B cell (primary cell): ENCODE results near the gene ABLIM1. TPM values are rescaled to one million over a fixed set of nuclear protein-coding genes. Genes with fewer than 3 reads are reported as not detected.

Experiments used
- ATAC-seq: fragments of 200-7000 bp; cut with Tn5 transposase; one replicate; pipeline ENCODE4 v1.10.0; 2021; ENCODE audit warnings: low read depth, mild to moderate bottlenecking, moderate number of reproducible peaks, moderate library complexity
- CTCF ChIA-PET: fragments of 350-600 bp; sonication (Branson Sonifier 250); formaldehyde crosslinking; loops from one replicate; lab custom pipeline; 2021; ENCODE audit warnings: antibody characterized with exemption, inconsistent platforms; lab: Charles Lee
- POLR2A ChIA-PET: fragments of 350-600 bp; sonication (Branson Sonifier 250); formaldehyde crosslinking; loops from one replicate; lab custom pipeline; 2021; ENCODE audit warnings: antibody characterized with exemption; lab: Charles Lee
- DNase-seq: peaks from one replicate; pipeline ENCODE4 v3.0.0; 2013
- H2AFZ ChIP-seq: 2 replicates; pipeline ENCODE4 v1.6.1; 2012; ENCODE audit warnings: mild to moderate bottlenecking, low read depth, low read length; ENCODE audit not compliant: insufficient read depth, poor library complexity, severe bottlenecking
- H3K27ac ChIP-seq, 2 donors: 1 replicate in 1 of 2; 2 replicates in 1 of 2; pipeline ENCODE4 v1.5.1; 2012 to 2013; ENCODE audit warnings: low read length in 2 of 2, mild to moderate bottlenecking in 2 of 2, moderate library complexity in 1 of 2
- H3K27me3 ChIP-seq, 4 experiments: fragments of 200-600 bp in 1 of 4; sonication (generic) in 1 of 4; replicated peaks in 1 of 4; 1 replicate in 2 of 4; 2 replicates in 2 of 4; pipeline versions ENCODE4 v1.6.1 to v1.7.0; 2013 to 2016; ENCODE audit warnings: low read length in 3 of 4, mild to moderate bottlenecking in 2 of 4, mixed read lengths in 1 of 4, moderate library complexity in 1 of 4; ENCODE audit not compliant: insufficient read depth in 4 of 4, control insufficient read depth in 3 of 4; ENCODE audit errors: control extremely low read depth in 1 of 4
- H3K36me3 ChIP-seq, 2 experiments: replicated peaks in 1 of 2; 1 replicate in 1 of 2; 2 replicates in 1 of 2; pipeline versions ENCODE4 v1.6.1 to v1.7.1; 2013; ENCODE audit warnings: low read length in 1 of 2; ENCODE audit not compliant: insufficient read depth in 2 of 2, control insufficient read depth in 1 of 2; ENCODE audit errors: control extremely low read depth in 1 of 2, extremely low read depth in 1 of 2
- H3K4me1 ChIP-seq, 2 donors: fragments of 200-600 bp in 1 of 2; sonication (generic) in 1 of 2; 1 replicate in 1 of 2; 2 replicates in 1 of 2; pipeline versions ENCODE4 v1.5.1 to v1.6.1; 2013 to 2017; ENCODE audit warnings: low read length in 2 of 2; ENCODE audit not compliant: control insufficient read depth in 2 of 2, insufficient read depth in 2 of 2
- H3K4me2 ChIP-seq: replicated peaks from 2 replicates; pipeline ENCODE3; 2012; ENCODE audit warnings: mild to moderate bottlenecking, low read depth, low read length; ENCODE audit not compliant: poor library complexity, severe bottlenecking
- H3K4me3 ChIP-seq, 5 experiments: fragments of 200-600 bp in 1 of 5; sonication (generic) in 1 of 5; 1 replicate in 3 of 5; 2 replicates in 2 of 5; pipeline versions ENCODE4 v1.5.1 to v1.7.0; 2011 to 2016; ENCODE audit warnings: low read length in 4 of 5, mild to moderate bottlenecking in 4 of 5, low read depth in 2 of 5, control low read depth in 1 of 5, moderate library complexity in 1 of 5; ENCODE audit not compliant: insufficient read depth in 1 of 5; ENCODE audit errors: control extremely low read depth in 1 of 5, extremely low read depth in 1 of 5
- H3K79me2 ChIP-seq: fragments of 200-600 bp; sonication (generic); one replicate; pipeline ENCODE4 v1.6.0; 2016; ENCODE audit warnings: low read length; ENCODE audit not compliant: control insufficient read depth, insufficient read depth
- H3K9ac ChIP-seq: fragments of 200-600 bp; sonication (generic); 2 replicates; pipeline ENCODE4 v1.6.1; 2017; ENCODE audit warnings: mild to moderate bottlenecking, low read length, moderate library complexity
- H3K9me3 ChIP-seq, 3 donors: one replicate each; pipeline versions ENCODE4 v1.6.1 to v1.7.1; 2013; ENCODE audit warnings: low read length in 2 of 3; ENCODE audit not compliant: control insufficient read depth in 2 of 3, insufficient read depth in 1 of 3; ENCODE audit errors: control extremely low read depth in 1 of 3
- H4K20me1 ChIP-seq: 2 replicates; pipeline ENCODE4 v1.6.0; 2012; ENCODE audit warnings: mild to moderate bottlenecking, low read length; ENCODE audit not compliant: insufficient read depth, control insufficient read depth, poor library complexity, severe bottlenecking
- H3K27ac Mint-ChIP-seq: one replicate; pipeline ENCODE4 v1.8.0; 2021; ENCODE audit warnings: mixed read lengths
- H3K27me3 Mint-ChIP-seq: one replicate; pipeline ENCODE4 v1.8.0; 2021; ENCODE audit warnings: mixed read lengths
- H3K4me1 Mint-ChIP-seq: one replicate; pipeline ENCODE4 v1.8.0; 2021; ENCODE audit warnings: mixed read lengths
- H3K4me3 Mint-ChIP-seq: one replicate; pipeline ENCODE4 v1.8.0; 2021; ENCODE audit warnings: mixed read lengths
- H3K9me3 Mint-ChIP-seq: one replicate; pipeline ENCODE4 v1.8.0; 2022; ENCODE audit warnings: mixed read lengths; ENCODE audit not compliant: insufficient read depth
- EZH2 ChIP-seq: IDR thresholded peaks from 2 replicates; pipeline ENCODE4 v1.6.1; 2012; ENCODE audit warnings: borderline replicate concordance, low read depth, mild to moderate bottlenecking, moderate library complexity, low read length; ENCODE audit not compliant: insufficient read depth, poor library complexity, severe bottlenecking
- WGBS: methylation state at CpG from one replicate; pipeline ENCODE4 v1.1.5; 2013; ENCODE audit warnings: missing lambda C conversion rate; ENCODE audit not compliant: insufficient coverage; 5-methylcytosine and 5-hydroxymethylcytosine counted together
- intact Hi-C: fragments of 100-400 bp; cut with micrococcal nuclease; formaldehyde crosslinking; loops from one replicate; pipeline ENCODE4 v1.10.0; 2022
- polyA plus RNA-seq: library from polyadenylated mRNA; depleted of rRNA; stranded (reverse); fragments of >200 nt; gene quantifications from 2 replicates; pipeline ENCODE4 v1.2.3, GENCODE V29; 2012
- total RNA-seq, 2 donors: library from RNA; stranded (reverse); fragments of 120-200 nt in 1 of 2; gene quantifications; 1 replicate in 1 of 2; 2 replicates in 1 of 2; pipeline versions ENCODE4 v1.2.3 to v1.2.4, GENCODE V29; 2013 to 2022
- TF ChIP-seq, protein P1 (sequence below): fragments of 200-600 bp; IDR thresholded peaks from one replicate; pipeline ENCODE4 v1.8.0; 2022; ENCODE audit warnings: antibody characterized with exemption, mild to moderate bottlenecking

ABLIM1 gene
- total and polyA plus RNA-seq, 2 donors (not counting 1 experiment from before 2014, with no cell fraction given) = 55.6 to 148 TPM

DNA sequence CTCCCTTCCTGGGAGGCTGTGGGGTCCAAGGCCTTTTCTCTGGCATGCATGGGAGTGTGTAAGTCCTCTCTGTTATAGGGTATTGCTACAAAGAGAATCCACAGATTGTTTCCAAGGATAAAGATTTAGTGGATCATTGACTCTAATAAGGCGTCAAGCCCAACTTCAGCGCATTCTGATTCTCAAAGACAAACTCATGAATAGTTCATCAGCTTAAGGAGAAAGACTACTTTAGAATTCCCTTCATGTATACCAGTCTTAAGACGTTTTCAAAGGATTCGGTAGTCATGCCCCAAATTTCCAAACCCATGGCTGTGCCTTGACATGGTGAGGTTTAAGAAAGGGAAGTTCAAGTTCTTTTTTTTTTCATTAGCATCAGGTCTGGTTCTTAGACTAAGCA, 46.6 kb upstream of the ABLIM1 start:
- WGBS = no CpG with 5 or more reads among the region's 4 CpGs
- ChIA-PET POLR2A (no interaction called here), CTCF (interaction anchor here (1.6 to 4.0 kb wide), 4 partner anchors 151 to 401 kb away, joined by 8 to 47 read pairs (median 20); no protein-coding TSS in a partner anchor)
- intact Hi-C loops = no loop called here
- H3K27ac ChIP-seq = no peak overlapping the region
- no peaks in the 10 kb centered on the region for H3K79me2 ChIP-seq
- Mint-ChIP-seq H3K27me3 (peaks cover 17% of the 10 kb centered on the region), H3K4me3 (no peak overlapping the region), H3K4me1 (no peaks in the 10 kb centered on the region), H3K9me3 (peaks cover 2% of the 10 kb centered on the region), H3K27ac (no peak overlapping the region)
- ATAC-seq (no peak), DNase-seq (no peak)
- no peaks in the 10 kb centered on the region for H3K4me1 ChIP-seq
- H4K20me1 ChIP-seq = no peaks in the 10 kb centered on the region
- no peak overlapping the region for H3K4me2 ChIP-seq
- no peaks in the 10 kb centered on the region for H3K36me3 ChIP-seq
- H3K27me3 ChIP-seq = peaks cover 0 to 8% (median 0%) of the 10 kb centered on the region in 4 experiments
- no peaks in the 10 kb centered on the region for H3K9me3 ChIP-seq
- TF ChIP-seq EZH2 = no peak
- TF ChIP-seq, protein P1, sequence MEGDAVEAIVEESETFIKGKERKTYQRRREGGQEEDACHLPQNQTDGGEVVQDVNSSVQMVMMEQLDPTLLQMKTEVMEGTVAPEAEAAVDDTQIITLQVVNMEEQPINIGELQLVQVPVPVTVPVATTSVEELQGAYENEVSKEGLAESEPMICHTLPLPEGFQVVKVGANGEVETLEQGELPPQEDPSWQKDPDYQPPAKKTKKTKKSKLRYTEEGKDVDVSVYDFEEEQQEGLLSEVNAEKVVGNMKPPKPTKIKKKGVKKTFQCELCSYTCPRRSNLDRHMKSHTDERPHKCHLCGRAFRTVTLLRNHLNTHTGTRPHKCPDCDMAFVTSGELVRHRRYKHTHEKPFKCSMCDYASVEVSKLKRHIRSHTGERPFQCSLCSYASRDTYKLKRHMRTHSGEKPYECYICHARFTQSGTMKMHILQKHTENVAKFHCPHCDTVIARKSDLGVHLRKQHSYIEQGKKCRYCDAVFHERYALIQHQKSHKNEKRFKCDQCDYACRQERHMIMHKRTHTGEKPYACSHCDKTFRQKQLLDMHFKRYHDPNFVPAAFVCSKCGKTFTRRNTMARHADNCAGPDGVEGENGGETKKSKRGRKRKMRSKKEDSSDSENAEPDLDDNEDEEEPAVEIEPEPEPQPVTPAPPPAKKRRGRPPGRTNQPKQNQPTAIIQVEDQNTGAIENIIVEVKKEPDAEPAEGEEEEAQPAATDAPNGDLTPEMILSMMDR = no peak
- no peak overlapping the region for H2AFZ ChIP-seq
- H3K4me3 ChIP-seq = no peak overlapping the region
- H3K9ac ChIP-seq = no peak overlapping the region

DNA sequence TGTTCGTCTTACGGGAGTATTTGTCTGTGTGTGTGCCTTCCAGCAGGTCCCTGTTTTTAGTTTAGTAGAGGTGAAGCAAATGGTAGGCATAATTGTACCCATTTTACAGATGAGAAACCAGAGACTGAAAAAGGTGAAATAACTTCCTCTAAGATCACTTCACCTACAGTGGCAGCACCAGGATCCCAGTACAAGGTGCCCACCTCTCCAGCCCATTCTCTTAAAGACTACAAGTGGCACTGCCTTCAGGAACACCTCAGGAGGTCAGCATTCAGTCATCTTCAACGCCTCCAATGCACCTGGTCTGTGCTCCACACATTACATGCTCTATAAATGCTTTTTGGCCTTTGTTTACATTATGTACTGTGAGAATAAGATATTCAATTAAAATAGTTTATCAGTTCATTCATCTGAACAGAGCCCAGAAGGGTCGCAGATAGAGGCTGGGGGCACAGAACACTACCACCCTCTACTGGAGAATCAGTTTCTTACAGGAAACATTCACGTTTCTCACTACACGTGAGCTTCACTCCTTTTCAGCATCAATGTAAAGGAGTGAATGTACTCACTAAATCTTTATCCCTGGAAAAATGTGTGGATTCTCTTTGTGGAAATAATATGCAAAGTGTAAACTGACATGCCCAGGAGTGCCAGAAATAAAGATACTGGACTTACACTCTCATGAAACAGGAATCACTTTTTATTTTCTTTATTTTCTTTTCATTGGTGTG, 45.5 kb upstream of the ABLIM1 start:
- H3K4me2 ChIP-seq = no peak overlapping the region
- no peak overlapping the region for H3K9ac ChIP-seq
- no peaks in the 10 kb centered on the region for H3K9me3 ChIP-seq
- DNase-seq = peak; percentile 48
- H3K9me3 Mint-ChIP-seq = peaks cover 2% of the 10 kb centered on the region
- WGBS = 0% methylated on average over 1 of the region's 6 CpGs
- H3K36me3 ChIP-seq = no peaks in the 10 kb centered on the region
- TF ChIP-seq, protein P1 = peak; percentile 67
- no peak for TF ChIP-seq EZH2
- H4K20me1 ChIP-seq = no peaks in the 10 kb centered on the region
- no peak overlapping the region for H3K4me3 Mint-ChIP-seq
- peaks cover 13% of the 10 kb centered on the region for H3K27me3 Mint-ChIP-seq
- H3K4me3 ChIP-seq = no peak overlapping the region
- intact Hi-C loops = loop anchor here (1.0 to 2.0 kb wide), 3 partner anchors 153 to 399 kb away; no protein-coding TSS in a partner anchor
- no peaks in the 10 kb centered on the region for H3K79me2 ChIP-seq
- H3K4me1 Mint-ChIP-seq = no peaks in the 10 kb centered on the region
- peaks cover 0 to 8% (median 0%) of the 10 kb centered on the region in 4 experiments for H3K27me3 ChIP-seq
- CTCF ChIA-PET = interaction anchor here (0.6 to 4.0 kb wide), 11 partner anchors 11 to 679 kb away, joined by 3 to 47 read pairs (median 5); no protein-coding TSS in a partner anchor
- POLR2A ChIA-PET = no interaction called here
- peak; percentile 54 for ATAC-seq
- no peak overlapping the region for H2AFZ ChIP-seq
- H3K4me1 ChIP-seq = no peaks in the 10 kb centered on the region
- no peak overlapping the region for H3K27ac Mint-ChIP-seq
- H3K27ac ChIP-seq = no peak overlapping the region
